GM20431 (cell line): Measurements from ENCODE around the gene DOCK4.

Experiments
- in situ Hi-C: fragments of 300-500 bp; cut with MseI, MboI; formaldehyde crosslinking; loops from one replicate; pipeline ENCODE4 v1.15.0; 2020; ENCODE audit warnings: low sequenced_read_pairs; ENCODE audit not compliant: unreplicated experiment

DOCK4 gene

DNA sequence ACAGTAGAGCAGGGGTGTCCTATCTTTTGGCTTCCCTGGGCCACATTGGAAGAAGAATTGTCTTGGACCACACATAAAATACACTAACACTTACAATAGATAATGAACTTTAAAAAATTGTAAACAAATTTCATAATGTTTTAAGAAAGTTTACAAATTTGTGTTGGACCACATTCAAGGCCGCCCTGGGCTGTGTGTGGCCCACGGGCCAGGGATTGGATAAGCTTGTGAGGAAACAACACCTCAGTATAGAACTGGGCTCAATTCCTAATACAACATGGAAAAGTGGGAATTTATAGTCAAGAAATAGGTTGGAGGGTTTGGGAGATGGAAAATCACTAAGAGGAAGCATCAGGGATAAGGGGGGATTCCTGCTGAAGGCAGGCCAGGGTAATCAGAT, 18.0 kb upstream of the DOCK4 start:
- in situ Hi-C loops, result no loop called here

GRCh38 chr7:112223310-112223709, 17.1 kb upstream of the DOCK4 start:
- in situ Hi-C loops, result no loop called here

GRCh38 chr7:112220877-112221434, 14.8 kb upstream of the DOCK4 start:
- in situ Hi-C loops, result no loop called here

GRCh38 chr7:112215787-112216186, 9.6 kb upstream of the DOCK4 start:
- in situ Hi-C loops, result no loop called here

DNA sequence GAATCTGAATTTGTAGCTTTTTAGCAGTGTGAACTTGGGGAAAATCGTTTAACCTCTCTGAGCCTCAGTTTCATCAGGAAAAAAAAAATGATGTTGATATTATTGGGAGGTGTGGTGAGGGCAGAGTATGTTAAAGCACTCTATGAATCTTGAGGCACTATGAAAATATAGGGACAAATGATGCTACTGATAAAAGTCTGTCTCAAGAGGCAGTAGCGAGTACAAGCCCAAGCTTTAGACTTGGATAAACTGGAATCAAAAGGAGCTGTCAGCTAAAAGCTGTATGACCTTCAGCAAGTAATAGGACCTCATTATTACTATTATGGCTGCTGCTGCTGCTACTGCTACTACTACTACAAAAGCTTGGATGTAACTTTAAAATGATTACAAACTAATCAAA, 8.7 kb upstream of the DOCK4 start:
- in situ Hi-C loops, result no loop called here

- in situ Hi-C loops, result no loop called here
These were observed 8.1 kb upstream of the DOCK4 start for GRCh38 chr7:112214268-112214667.

DNA sequence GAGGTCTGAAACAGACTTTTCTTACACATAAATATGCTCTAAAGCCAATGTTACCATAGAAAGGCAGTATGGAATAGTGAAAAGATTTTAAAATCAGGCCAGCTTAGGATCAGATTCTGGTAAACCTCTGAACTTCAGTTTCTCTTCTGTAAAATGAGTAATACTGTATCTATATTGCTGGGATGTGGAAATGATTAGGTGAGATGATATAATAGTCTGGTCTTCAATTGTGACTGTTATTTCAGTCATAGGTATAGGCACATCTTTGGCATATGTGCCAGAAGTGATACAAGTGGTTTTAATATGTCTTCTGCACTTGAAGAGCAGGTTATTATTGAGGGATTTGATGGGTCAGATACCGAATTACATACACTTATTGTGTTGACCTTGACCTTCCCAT, 7.5 kb upstream of the DOCK4 start:
- in situ Hi-C loops, result no loop called here

DNA sequence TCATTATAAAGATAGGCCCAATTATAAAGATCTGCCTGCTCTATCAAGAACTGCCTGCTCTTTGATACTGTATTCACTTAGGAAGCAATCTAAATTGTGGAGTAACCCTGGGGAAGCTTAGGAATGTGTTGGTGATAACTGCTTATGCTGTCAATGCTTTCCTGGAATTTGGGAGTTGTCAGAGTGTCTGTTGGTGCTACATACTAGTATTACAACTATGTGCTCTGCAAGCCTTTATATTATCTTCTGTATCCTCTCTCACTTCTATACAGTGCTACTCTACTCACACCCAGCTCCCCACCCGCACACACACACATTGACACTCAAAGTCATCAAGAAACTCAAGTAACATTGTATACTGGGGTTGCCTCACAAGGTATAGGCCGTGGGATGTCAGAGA, 6.4 kb upstream of the DOCK4 start:
- in situ Hi-C loops, result no loop called here

- in situ Hi-C loops, result no loop called here
These were observed 5.2 kb upstream of the DOCK4 start for GRCh38 chr7:112211348-112211907.

GRCh38 chr7:112207765-112208164, 1.6 kb upstream of the DOCK4 start:
- in situ Hi-C loops, result no loop called here

DNA sequence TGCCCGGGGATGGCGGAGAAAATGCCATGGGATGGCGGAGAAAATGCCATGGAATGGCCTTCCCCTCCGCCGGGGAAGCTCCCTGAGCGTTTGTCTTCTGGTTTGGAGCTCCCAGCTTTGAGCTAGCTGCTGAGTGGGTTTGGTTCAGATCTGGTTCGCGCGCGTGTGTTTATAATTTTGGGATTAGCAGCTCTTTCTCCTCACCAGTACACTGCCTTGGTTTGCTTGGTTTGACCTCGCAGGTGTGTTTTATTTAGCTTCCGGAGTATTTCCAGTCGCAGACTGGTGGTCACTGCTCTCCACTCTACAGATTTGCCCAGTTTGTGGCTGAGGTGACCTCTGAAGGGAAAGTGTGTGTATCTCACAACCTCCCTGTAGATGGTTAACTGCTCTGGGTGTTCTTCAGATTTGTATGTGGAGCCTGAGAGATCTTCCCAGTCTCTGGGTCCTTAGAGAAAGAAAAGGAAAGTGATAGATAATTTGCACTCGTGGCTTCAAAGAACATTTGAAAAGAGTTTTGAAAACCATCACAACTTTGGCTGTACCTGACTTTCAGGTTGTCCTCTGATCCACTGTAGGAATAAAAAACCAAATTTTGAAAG, 893 bp upstream of the DOCK4 start:
- in situ Hi-C loops, result no loop called here

- in situ Hi-C loops, result no loop called here
These were observed 609 bp downstream of the DOCK4 start for GRCh38 chr7:112205343-112206237.

DNA sequence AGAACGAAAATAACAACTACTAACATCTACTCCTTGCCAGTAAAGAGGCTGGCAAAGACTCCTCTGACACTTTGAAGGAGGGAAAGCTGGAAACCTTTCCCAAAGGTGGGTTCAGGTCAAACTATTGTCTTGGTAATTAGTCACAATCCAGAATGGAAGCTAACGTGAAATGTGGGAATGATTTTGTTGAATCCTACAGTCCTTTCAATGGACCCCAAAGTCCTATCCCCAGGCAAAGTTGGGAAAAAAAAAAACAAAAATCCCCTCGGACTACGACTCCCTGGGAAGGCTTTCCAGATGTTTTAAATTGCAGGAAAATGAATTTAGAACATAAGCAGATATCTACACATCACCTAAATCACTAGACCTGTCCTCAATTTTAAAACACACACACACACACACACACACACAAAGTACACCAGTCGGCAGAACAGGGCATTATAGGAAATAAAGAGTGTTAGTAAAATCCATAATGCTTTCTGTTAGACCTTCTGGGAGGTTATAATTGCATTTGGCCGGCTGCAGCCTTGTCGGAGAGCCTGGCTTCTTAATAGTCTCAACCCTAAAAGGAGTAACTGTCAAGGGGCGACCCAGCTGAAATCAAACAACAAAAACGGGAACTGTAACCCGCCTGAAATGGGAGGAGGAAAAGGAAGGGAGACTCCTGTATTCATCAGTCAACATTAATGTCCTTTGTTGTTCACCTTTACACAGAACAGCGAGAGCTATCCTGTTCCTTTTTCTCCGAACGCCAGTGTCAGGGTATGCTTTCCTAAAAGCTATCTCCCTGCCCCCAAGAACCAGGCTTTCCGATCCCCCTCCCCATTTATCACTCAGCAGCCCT, 1.5 kb downstream of the DOCK4 start:
- in situ Hi-C loops, result no loop called here

DNA sequence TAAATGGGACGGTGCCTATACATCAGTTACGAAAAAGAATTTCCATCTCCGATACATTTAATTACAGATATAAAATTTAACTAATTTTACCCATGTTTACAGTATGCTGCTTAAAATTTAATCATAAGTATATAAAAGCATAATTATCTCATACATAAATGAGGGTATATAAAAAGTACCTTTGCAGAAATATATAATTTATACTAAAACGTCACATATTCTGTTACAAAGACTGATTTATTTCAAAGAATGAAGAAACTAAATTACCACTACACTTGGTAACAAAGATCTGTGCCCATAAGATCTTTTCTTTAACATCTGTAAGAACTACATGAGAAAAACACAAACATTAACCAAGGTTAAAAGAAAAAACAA, 2.8 kb downstream of the DOCK4 start:
- in situ Hi-C loops, result no loop called here

- in situ Hi-C loops, result no loop called here
These were observed 3.4 kb downstream of the DOCK4 start for GRCh38 chr7:112202816-112203215.

DNA sequence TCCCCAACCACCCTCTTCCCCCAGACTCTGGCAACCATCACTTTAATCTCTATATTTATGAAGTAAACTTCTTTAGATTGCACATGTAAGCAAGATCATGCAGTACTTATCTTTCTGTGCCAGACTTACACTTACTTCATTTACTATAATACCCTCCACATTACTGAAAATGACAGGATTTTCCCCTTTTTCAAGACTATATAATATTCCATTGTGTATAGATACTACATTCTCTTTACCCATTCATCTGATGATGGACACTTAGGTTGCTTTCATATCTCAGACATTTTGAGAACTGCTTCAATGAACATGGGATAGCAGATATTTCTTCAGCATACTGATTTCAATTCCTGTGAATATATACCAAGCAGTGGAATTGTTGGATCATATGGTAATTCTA, 4.4 kb downstream of the DOCK4 start:
- in situ Hi-C loops, result no loop called here

DNA sequence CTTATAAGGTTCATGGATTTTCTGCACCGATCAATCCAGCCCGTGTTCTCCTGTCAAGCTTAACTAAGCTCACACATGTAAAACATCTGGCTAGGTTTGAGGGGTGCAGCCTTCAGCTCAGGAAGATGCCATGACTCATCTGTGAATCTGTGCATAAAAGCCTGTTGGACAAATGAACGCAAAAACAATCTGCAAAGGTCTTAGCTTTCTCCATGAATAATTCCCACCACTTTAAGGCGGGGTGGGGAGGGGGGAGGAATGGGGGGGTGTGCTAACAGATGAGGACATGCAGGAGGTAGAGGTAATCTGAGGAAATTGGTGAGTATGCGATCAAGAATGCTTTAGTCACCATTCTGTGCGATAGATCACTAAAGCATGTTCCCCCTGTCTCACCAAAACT, 4.8 kb downstream of the DOCK4 start:
- in situ Hi-C loops, result no loop called here

- in situ Hi-C loops, result no loop called here
These were observed 6.5 kb downstream of the DOCK4 start for GRCh38 chr7:112199672-112200071.

DNA sequence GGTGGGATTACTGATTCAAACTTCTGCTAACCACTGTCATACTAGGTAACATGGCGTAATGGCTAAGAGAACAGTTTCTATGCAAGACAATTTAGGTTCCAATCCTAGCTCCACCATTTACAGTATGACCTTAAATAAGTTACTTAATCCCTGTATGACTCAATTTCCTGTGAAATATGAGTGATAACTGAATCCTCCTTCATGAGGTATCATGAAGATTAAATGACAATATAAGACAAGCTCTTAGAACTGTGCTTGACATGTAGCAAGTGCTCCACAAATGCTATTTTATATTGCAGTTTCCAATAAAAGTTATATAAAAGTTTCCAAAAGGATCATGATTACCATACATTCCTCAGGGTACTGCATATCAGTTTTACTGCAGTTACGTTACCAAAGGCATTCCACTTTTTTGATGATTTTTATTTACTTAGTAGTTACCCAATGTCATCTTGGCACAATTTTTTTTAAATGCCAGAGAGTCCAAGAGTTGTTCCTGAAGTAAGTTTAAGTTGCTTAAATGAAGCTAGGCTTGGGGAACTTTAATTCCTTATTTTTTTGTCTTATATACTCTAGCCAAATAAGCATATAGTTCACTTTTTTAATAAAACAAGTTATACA, 7.1 kb downstream of the DOCK4 start:
- in situ Hi-C loops, result no loop called here

DNA sequence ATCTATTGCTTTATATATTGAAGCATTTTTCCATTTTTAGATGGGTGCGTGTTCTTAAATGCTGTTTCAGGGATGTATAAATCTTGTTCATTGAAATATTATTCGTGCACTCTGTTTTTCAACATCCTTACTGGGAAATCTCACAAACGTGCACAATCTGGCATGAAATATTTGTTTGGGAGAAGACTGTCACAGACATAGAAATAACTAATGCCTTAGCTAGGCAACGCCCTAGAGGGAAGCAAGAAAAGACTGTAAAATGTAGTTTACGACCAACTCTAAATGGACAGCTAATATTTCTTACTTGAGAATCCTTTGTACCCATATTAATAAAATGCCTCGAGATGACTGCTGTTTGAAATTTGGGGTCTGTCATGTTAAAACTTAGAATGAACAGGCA, 8.9 kb downstream of the DOCK4 start:
- in situ Hi-C loops, result no loop called here
